Spleen (tissue), 7 donors: Measurements from ENCODE around the gene METTL26.

Source experiments
- CTCF ChIP-seq, 11 experiments: fragments of 200-600 bp in 7 of 11; fragments of 450-650 bp in 4 of 11; sonication (generic) in 4 of 11; IDR thresholded peaks in 8 of 11; conservative IDR thresholded peaks in 3 of 11; 1 replicate in 7 of 11; 2 replicates in 4 of 11; pipeline versions ENCODE4 v1.4.0 to v1.8.0; 2016 to 2021; ENCODE audit warnings: antibody characterized with exemption in 11 of 11, inconsistent platforms in 4 of 11, mild to moderate bottlenecking in 1 of 11
- POLR2A ChIP-seq, 3 donors: fragments of 450-650 bp; IDR thresholded peaks; one replicate each; pipeline ENCODE4 v1.5.1; 2017; ENCODE audit warnings: antibody characterized with exemption in 3 of 3, mild to moderate bottlenecking in 1 of 3
- POLR2AphosphoS5 ChIP-seq, 3 donors: sonication (generic); formaldehyde crosslinking; IDR thresholded peaks; one replicate each; pipeline ENCODE4 v1.5.1; 2017; ENCODE audit warnings: antibody characterized with exemption in 3 of 3
- donor health status: DM: no; HTN: no; CAD: no; lungs with moderate emphysema.
- donor health status: DM: no; HTN: no; CAD: no.
- donor health status: DM: no; HTN: no; CAD: no.

GRCh38 chr16:666572-666971, 30.5 kb upstream of the METTL26 start:
- TF ChIP-seq POLR2AphosphoS5 (IDR thresholded peaks at IDR 0.05) (no peak), POLR2A (IDR thresholded peaks at IDR 0.05) (no peak), CTCF (IDR thresholded peaks at IDR 0.05 in 8 of 11, conservative IDR thresholded peaks at IDR 0.05 in 3 of 11) (no peak)
